Fibroblast of skin of left quadriceps (primary cell): ENCODE data around the gene FAAP100.
"Not testable (repeated sequence)": the region's sequence is repeated elsewhere in the genome, so short reads cannot be mapped to it uniquely, and the experiment has no call there.

Experiments used
- DNase-seq, 2 experiments: peaks; one replicate each; pipeline ENCODE4 v3.0.0-alpha.2; 2013; ENCODE audit warnings: low read depth in 2 of 2

The FAAP100 gene

GRCh38 chr17:81552244-81553017 lies at the start of gene FAAP100:
Gene FAAP100, minus strand, starts transcription at chr17:81552353. Its CDS starts 23 bp downstream, at chr17:81552330.
- DNase-seq, result peak in 1 of 2 experiments; percentile 45

GRCh38 chr17:81601525-81602120 lies 49.5 kb upstream of the FAAP100 start:
- peak; percentile 61 to 66 for DNase-seq

- peak; percentile 53 to 59 for DNase-seq
Observed at GRCh38 chr17:81599719-81600486, 47.8 kb upstream of the FAAP100 start.

GRCh38 chr17:81593105-81593871 lies 41.1 kb upstream of the FAAP100 start:
- no peak for DNase-seq

GRCh38 chr17:81591971-81592370 lies 39.8 kb upstream of the FAAP100 start:
- no peak for DNase-seq

- no peak for DNase-seq
Observed at GRCh38 chr17:81590121-81590520, 38.0 kb upstream of the FAAP100 start.

- DNase-seq, result no peak
Observed at GRCh38 chr17:81589612-81590011, 37.5 kb upstream of the FAAP100 start.

GRCh38 chr17:81586096-81586495 lies 33.9 kb upstream of the FAAP100 start:
- no peak for DNase-seq

GRCh38 chr17:81584771-81585170 lies 32.6 kb upstream of the FAAP100 start:
- DNase-seq, result not testable (repeated sequence)

GRCh38 chr17:81583589-81584342 lies 31.6 kb upstream of the FAAP100 start:
- no peak for DNase-seq

- DNase-seq, result no peak
Observed at GRCh38 chr17:81582749-81583148, 30.6 kb upstream of the FAAP100 start.

- DNase-seq, result no peak
Observed at GRCh38 chr17:81582341-81582740, 30.2 kb upstream of the FAAP100 start.

- DNase-seq, result no peak
Observed at GRCh38 chr17:81581758-81582157, 29.6 kb upstream of the FAAP100 start.

GRCh38 chr17:81580481-81580880 lies 28.3 kb upstream of the FAAP100 start:
- no peak for DNase-seq

GRCh38 chr17:81579821-81580321 lies 27.7 kb upstream of the FAAP100 start:
- peak; percentile 25 to 29 for DNase-seq

GRCh38 chr17:81579298-81579697 lies 27.1 kb upstream of the FAAP100 start:
- DNase-seq, result no peak

- no peak for DNase-seq
Observed at GRCh38 chr17:81578561-81579225, 26.5 kb upstream of the FAAP100 start.

- DNase-seq, result no peak
Observed at GRCh38 chr17:81578038-81578441, 25.9 kb upstream of the FAAP100 start.

- no peak for DNase-seq
Observed at GRCh38 chr17:81577278-81578000, 25.3 kb upstream of the FAAP100 start.
